AG04450 (cell line): ENCODE results near the gene RPL27A. TPM values are rescaled to one million over a fixed set of nuclear protein-coding genes. Genes with fewer than 3 reads are reported as not detected.

Experiments
- CTCF ChIA-PET: fragments of 300-600, 350-600 bp; formaldehyde crosslinking; extraction: SDS; loops from one replicate; lab custom pipeline; 2022; ENCODE audit warnings: antibody characterized with exemption, inconsistent platforms; lab: Charles Lee
- POLR2A ChIA-PET: fragments of 350-600 bp; formaldehyde crosslinking; extraction: SDS; loops from one replicate; lab custom pipeline; 2021; ENCODE audit warnings: antibody characterized with exemption, inconsistent platforms; lab: Yijun Ruan, JAX
- DNase-seq: peaks from one replicate; pipeline ENCODE4 v3.0.0-alpha.2; 2011; ENCODE audit warnings: low read depth, low spot score
- H3K27ac ChIP-seq: one replicate; pipeline ENCODE4 v1.5.1; 2012; ENCODE audit warnings: low read depth, low read length, control low read depth
- H3K27me3 ChIP-seq: one replicate; pipeline ENCODE4 v1.6.0; 2012; ENCODE audit warnings: low read length; ENCODE audit not compliant: control insufficient read depth, insufficient read depth
- H3K4me3 ChIP-seq: 2 replicates; pipeline ENCODE4 v1.5.1; 2011; ENCODE audit warnings: mild to moderate bottlenecking, low read depth, low read length, control low read depth
- H3K9me3 ChIP-seq: 2 replicates; pipeline ENCODE4 v1.5.1; 2012; ENCODE audit warnings: low read length; ENCODE audit not compliant: control insufficient read depth, insufficient read depth
- CTCF ChIP-seq: IDR thresholded peaks from 2 replicates; pipeline ENCODE4 v1.5.1; 2011; ENCODE audit warnings: low read depth, low read length, control low read depth, inconsistent platforms
- polyA minus RNA-seq: library from RNA; depleted of rRNA, polyadenylated mRNA; stranded (reverse); fragments of >200 nt; gene quantifications from 2 replicates; pipeline ENCODE4 v1.2.3, GENCODE V29; 2011; rRNA and poly(A)+ RNA removed
- polyA plus RNA-seq: library from polyadenylated mRNA; depleted of rRNA; stranded (reverse); fragments of >200 nt; gene quantifications from 2 replicates; pipeline ENCODE4 v1.2.3, GENCODE V29; 2011; rRNA removed

Gene RPL27A
- polyA plus RNA-seq (941 and 1,068 TPM in 2 replicates), polyA minus RNA-seq (269 and 283 TPM in 2 replicates)

DNA sequence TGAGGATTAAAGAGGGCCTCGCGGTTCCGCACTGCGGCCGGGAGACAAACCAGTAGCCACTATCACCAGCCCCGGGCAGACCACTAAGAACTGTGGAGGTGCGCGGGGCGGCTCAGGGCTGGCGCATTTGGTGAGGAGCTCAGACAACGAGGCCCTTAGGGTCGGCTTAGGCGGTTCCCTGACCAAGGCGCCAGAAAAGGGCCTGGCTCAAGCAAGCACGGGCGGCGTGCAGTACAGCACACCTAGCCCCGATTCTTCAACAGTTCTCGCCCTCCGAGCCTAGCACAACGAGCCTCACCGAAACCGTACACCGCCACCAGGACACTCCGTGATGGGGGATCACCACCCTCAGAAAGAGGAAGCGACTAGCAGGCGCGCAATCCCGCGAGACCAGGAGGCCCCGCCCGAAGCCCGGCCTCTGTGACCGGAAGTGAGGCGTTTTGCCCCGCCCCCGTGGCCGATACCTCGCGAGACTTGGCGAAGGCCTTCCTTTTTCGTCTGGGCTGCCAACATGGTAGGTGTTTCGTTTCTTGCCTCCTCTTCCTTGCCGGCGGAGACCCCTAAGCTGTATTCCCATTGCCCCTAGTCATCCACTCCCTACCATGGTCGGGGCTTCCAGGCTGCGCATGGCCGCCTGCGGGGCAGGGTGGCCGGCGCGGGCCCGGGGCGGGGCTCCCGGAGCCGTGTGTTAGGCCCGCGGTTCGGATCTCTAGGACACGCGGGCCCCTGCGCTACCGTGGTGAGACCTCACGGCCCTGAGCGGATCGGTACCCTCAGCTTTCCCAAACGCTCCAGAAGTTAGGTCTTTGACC, at the start of gene RPL27A, which contains the start of gene TRIM66:
TSS of gene RPL27A (plus strand) at position 490 of the 812 bp plus-strand sequence. CDS start at position 512, 22 bp downstream.
TSS of gene TRIM66 (minus strand) at position 363 of the 812 bp plus-strand sequence. CDS start 10,391 bp downstream, outside the sequence.
- H3K27ac ChIP-seq = peak within 1 kb of the TSS; percentile 91
- H3K9me3 ChIP-seq = no peaks in the 10 kb centered on the region; the same call in 1 of the 2 replicates
- TF ChIP-seq CTCF = peak; percentile 29
- ChIA-PET CTCF (interaction anchor here (1.9 kb wide), 1 partner anchor 277 kb away, joined by 8 read pairs; no protein-coding TSS in a partner anchor), POLR2A (interaction anchor here (0.5 to 2.5 kb wide), 13 partner anchors 9 to 229 kb away, joined by 3 to 15 read pairs (median 6); a partner anchor contains a TSS)
- no peaks in the 10 kb centered on the region for H3K27me3 ChIP-seq
- DNase-seq = peak; percentile 91
- H3K4me3 ChIP-seq = peak within 1 kb of the TSS; percentile 76

DNA sequence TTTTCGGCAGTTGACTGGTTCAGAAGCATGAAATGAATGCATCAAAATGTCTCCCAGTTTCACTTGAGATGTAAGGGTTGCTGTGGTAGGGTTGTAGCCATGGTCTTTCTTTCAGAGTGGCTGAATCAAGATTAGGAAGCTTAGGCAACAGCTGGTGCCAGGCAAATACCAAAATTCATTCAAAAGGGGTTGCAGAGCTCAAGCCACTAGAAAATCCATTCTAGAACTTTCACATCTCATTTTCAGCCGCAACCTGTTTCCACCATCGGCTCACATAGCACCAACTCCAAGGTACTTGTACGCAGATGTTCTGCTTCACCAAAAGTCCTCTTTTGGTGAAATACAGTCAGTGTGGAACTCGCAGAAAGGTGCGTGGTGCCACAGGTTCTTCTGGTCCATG, 48.1 kb upstream of the RPL27A start:
- peaks cover 3% of the 10 kb centered on the region; the same call in 1 of the 2 replicates for H3K9me3 ChIP-seq
- H3K27ac ChIP-seq = no peak overlapping the region
- TF ChIP-seq CTCF = no peak
- ChIA-PET CTCF (no interaction called here), POLR2A (no interaction called here)
- no peak overlapping the region for H3K4me3 ChIP-seq
- H3K27me3 ChIP-seq = no peaks in the 10 kb centered on the region
- DNase-seq = no peak

GRCh38 chr11:8636127-8636526, 46.5 kb upstream of the RPL27A start:
- no peak for TF ChIP-seq CTCF
- POLR2A ChIA-PET = no interaction called here

GRCh38 chr11:8638300-8638699, 44.3 kb upstream of the RPL27A start:
- ChIA-PET POLR2A (no interaction called here), CTCF (no interaction called here)
- no peak overlapping the region for H3K27ac ChIP-seq
- H3K4me3 ChIP-seq = no peak overlapping the region
- DNase-seq = no peak
- no peaks in the 10 kb centered on the region for H3K27me3 ChIP-seq
- H3K9me3 ChIP-seq = peaks cover 3% of the 10 kb centered on the region; the same call in 1 of the 2 replicates
- no peak for TF ChIP-seq CTCF

More at GRCh38 chr11:8636127-8636526, 46.5 kb upstream of the RPL27A start:
- no peak overlapping the region for H3K27ac ChIP-seq
- H3K4me3 ChIP-seq = no peak overlapping the region
- peaks cover 3% of the 10 kb centered on the region; the same call in 1 of the 2 replicates for H3K9me3 ChIP-seq
- DNase-seq = no peak
- no peaks in the 10 kb centered on the region for H3K27me3 ChIP-seq
- CTCF ChIA-PET = no interaction called here
